COLO668 (cell line): ENCODE data around the gene SUSD4.
A peak's percentile ranks its signal among the peaks of the same experiment; 100 is the strongest.
"Not testable (repeated sequence)": the region's sequence is repeated elsewhere in the genome, so short reads cannot be mapped to it uniquely, and the experiment has no call there.

Experiments
- DNase-seq: peaks from one replicate; lab custom pipeline; 2025; ENCODE audit not compliant: unreplicated experiment; lab: John Stamatoyannopoulos, UW

SUSD4 gene

DNA sequence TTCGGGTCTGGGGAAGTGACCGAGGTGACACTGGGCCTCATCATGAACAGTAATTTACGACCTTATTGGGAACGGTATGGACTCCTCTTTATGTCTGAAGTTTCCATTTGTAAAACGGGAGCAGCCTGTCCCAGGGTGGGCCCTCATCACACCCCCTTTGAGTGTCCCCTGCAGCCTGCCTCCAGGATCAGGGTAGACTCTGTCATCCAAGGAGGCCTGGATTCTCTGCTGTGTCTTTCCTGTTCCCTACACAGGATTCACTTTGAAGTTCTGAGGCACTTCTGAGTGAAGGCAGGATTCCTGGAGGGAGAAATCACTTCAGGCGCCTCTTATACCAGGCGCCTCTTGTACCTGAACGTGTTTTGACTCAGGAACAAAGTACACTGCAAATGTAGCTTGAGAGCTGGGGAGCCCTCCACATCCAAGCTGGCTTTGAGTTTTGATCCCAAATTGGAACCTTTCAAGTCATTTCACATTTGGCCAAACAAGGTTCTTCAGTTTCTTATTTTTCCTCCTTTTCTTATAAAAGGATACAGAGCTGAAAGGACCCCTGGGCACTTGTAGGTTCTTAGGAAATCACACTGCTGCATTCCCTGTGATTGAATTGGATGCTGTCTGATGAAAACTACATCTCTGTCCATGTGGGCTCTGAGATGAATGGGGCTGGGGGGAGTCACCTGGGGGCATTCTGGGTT is 106.0 kb downstream of the SUSD4 start:
- no peak for DNase-seq

DNA sequence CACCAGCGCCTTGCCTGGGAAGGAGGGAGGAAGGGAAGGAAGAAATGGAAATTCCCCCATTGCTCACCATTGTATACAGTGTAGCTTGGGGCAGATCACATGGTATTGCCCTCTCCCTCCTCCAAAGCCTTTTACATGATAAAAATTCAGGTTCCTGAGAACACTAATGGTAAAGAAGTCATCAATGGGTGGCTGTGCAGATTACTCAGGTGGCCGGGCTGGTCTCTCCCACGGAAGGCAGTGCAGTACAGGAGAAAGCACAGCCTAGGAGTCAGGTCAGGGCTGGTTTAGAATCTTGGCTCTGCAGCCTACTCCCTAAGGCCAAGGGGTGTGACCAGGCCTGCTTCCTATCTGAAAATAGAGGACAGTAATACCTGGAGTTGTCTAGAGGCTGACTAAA is 107.9 kb downstream of the SUSD4 start:
- no peak for DNase-seq

DNA sequence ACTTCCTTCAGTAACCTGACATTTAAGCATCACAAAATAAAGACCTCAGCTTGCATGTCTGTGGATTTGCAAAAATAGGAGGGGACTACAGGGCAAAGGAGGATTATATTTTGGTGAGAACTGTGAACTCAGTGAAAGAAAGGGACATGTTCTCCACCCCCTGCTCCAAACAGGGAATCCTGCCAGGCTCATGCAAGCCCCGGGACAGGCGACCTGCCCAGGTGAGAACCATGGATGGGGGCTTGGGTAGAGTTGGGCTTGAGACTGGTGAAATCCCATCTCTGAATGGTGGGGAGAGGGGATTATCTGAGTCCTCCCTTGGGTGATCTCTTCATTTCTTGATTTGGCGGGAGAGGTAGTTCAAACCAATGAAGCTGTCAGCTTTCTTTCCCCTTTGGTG is 110.1 kb downstream of the SUSD4 start:
- no peak for DNase-seq

DNA sequence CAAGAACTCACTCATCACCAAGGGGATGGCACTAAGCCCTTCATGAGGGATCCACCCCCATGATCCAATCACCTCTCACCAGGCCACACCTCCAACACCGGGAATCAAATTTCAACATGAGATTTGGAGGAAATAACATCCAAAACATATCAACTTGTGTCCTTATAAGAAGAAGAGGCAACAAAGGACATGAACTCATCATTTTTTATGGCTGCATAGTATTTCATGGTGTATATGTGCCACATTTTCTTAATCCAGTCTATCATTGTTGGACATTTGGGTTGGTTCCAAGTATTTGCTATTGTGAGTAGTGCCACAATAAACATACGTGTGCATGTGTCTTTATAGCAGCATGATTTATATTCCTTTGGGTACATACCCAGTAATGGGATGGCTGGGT is 112.6 kb downstream of the SUSD4 start:
- DNase-seq, result not testable (repeated sequence)

DNA sequence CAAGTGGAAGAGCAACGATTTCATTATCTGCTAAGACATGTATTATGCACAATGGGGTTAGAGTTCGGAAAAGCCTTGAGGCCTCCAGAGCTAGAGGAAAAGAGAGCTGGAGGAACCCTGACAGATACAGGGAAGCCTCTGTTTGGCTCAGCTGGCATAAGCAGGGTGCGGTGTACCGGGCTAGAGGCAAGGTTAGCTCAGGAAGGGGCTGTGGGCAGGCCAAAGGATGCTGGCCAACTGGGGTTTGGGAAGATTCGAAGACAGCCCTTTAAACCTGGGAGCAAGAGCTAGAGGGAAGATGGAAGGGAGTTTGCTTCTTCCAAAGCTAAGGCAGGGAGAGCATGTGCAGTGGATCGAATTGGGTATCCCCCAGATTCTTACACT is 113.4 kb downstream of the SUSD4 start:
- DNase-seq, result no peak

DNA sequence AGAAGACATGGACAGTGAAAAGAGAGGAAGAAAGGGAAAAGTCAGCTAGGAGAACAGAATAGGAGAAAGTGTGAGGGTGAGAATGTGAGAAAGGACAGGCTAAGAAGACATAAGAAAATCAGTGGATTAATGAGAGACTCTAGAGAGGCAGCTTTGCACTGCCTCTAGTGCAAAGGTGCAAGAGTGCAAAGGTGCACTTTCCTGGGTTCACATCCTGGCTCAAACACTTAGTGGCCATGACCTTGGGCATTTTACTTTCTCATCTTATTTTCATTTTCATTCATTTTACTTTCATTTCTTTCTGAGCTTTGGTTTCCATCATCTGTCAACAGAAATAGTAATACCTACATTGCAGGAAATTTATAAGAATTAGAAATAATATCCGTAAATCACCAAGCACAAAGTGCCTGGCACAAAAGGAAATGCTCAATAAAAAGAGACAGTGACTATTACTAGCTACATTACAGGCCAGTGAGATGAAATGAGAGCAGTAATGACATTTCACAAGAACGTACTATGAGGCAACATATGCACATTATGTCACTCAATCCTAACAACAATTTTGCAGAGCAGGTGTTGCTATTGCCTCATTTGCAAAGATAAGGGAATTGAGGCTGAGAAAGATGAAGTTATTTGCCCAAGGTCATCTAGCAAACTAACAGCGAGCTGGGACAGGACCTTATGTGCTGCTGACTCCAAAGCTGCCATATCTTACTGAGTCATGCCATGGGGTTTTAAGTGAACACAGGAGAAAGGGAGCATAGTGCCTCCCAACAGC is 113.9 kb downstream of the SUSD4 start:
- no peak for DNase-seq

DNA sequence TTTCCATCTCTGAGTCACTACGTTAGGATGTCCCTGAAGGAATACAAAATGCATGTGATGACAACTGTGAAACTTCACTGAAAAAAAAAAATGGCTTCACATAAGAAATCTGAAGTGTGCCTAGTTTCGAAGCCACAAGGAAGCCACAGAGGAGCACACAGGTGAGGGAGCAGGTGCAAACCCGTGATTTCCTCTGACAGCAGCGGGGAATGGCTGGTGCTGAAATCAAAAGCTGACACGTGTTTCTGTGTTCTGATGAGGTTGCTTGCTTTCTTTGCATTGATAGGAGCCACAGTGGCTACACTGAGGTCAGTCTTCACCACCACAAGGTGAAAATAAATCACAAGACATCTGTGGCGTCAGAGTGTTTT is 115.2 kb downstream of the SUSD4 start:
- peak; percentile 78 for DNase-seq

DNA sequence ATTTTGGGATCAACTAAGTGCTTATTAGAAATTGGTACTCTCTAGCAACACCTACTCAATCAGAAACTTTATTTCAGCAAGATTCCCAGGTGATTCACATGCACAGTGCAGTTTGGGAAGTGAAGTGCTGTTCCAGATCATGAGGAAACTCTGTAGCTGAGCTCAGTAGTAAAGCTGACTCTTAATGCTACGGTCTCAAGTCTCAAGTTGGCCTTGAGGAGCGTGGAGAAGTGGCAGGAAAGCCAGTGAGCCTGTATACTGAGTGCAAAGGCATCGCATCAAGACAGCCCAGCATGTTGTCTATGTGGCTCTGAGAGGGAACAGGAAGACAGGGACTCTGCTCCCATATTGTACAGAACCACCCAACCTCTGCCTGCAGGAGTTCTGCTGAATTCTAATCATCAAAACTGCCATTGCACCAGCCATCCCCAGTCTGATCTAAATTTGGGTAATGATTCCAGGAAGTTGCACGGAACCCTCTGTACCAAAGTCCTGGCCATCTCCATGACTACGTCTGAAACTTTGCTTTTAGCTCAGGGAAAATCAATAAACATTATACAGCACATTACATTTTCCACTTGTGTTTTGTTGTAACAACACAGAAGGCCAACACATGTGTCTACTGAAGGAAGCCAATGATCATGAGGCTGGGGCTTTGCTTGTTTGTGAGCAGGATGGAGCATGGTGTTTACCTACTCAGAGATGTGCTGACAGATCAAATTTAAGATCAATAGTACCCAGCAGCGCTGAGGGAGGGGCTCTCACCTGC is 115.8 kb downstream of the SUSD4 start:
- no peak for DNase-seq

DNA sequence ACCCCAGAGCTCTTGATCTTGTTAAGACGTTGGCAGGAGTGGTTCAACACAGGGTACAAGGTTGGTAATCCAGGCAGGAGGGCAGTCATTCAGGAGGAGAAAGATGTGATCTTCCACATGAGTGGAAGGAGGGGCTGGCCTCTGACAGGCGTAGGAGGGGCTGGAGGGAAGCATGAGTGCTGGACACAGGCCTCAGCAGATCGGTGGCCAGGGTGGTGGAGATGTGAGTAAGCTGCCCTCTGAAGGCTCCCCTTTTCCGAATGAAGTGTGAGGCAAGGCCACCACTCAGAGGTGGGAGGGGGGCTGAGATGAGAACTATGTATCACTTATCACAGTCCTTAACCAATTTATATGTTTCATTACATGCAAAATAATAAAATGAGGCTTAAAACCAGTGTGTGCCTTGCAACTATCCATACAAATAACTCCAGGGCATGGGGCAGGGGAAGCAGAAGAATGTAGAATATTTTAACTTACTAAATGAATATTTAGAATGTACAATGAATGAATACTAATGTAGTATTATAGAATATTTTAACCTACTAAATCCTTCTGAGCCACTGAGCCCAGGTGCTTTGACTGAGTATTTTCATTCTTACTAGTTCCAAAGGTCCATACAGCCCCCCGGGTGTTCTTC is 117.4 kb downstream of the SUSD4 start:
- no peak for DNase-seq

DNA sequence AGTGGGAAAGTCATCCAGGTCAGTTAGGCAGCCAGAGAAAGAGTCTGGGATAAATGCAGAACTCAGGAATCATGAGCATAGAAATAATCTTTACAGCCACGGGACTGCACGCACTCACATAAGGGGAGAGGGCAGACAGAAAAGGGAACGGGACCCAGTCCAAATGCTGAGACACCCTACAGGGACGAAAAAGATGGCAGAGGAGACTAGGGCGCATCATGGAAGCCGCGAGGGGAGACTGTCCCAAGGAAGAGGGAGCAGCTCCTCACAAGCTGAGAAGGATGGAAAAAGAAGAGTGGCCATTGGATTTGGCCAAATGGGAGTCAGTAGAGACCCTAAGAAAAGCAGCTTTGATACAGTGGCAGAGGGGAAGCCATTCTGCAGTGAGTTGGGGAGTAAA is 118.0 kb downstream of the SUSD4 start:
- no peak for DNase-seq

DNA sequence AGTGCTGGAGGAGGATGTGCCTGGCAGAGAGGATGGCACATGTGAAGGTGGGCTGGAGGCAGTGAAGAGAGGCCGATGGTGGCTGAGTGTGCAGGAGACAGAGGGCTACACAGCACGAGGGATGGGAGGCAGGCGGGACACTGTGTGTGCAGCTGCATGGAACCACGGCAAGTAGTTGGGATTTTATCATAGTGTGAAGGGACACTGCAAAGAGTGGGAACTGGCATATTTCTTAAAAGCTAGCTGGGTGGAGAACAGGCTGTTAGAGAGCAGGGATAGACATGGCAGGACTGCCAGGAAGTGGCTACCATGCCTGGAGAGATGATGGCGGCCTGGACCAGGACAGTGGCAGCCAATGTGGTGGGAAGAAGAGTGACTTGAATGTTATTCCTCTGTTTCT is 118.6 kb downstream of the SUSD4 start:
- DNase-seq, result no peak

DNA sequence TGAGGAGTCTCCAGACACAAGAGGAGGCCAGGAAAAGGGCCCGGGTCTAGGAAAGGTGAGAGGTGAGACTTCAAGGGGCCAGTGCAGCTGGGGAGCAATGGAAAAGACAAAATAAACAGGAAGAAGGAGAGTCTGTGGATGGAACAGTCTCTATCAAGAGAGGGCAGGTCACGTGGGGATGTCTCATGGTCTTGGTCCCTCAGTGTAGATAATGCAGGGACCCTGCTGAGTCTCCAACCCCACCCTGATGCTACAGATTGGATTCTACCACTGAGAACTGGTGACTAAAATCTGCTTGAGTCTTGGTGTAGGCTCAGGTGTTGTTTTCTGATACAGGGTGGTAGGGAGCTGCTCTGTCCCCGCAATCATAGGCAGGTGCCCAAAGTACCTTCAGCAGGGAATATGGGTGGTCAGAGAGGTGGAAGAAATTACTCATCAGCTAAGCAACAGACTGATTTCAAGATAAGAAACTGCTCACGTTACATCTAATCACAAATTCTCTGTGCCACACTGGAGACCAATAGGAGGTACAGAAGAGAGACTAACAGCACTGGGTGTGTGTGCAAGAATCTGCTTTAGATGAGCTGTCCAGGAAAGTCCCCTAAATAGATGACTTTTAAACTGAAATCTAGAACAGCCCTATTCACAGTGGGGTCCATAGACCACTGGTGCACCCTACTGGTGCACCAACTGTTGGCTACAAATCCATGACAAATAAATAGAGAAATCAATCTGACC is 119.4 kb downstream of the SUSD4 start:
- no peak for DNase-seq

DNA sequence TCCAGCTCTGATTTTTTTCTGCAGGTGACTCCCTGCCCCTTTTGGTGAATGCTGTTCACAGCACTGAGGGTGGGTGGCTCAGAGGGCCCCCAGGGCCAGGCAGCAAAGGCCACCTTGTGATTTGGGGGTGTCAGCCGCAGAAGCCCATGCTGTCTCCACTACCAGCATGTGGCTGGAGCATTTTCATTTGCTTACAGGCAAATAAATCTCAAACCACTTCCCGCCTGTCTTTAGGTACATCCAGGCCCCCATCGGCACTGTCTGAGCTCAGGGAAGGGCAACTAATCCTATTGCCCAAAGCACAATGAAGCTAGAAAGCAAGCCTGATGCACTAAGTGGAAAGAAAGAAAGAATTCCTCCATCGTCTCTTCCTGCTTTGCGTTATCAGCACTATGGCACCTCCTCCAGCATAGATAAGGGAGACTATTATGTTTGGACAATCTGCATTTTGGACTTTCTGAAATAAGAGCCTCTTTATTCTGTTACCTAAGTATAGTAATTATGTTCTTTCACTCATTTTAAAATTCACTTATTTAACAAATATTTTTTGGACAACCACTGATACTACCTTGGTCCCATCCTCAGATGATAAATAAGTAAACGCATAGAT is 120.4 kb downstream of the SUSD4 start:
- DNase-seq, result no peak

DNA sequence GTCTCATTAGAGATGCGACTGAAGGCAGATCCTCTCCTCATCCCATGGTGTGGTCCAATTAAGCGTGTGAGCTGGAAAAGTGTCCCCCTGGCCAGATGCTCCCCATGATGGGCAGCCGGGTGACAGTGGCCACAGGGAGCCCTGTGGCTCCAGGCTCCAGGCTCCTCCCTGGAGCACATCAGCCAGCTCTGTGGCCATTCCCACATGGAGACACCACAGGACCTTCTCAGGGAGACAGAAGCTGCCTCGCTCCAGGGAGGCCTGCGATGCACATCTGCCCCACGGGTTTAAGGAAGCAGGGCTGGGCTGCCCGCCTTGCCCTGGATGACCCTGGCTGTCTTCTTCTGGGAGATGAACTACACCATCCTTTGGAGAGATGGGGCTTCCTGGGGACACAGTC is 121.0 kb downstream of the SUSD4 start:
- DNase-seq, result no peak

DNA sequence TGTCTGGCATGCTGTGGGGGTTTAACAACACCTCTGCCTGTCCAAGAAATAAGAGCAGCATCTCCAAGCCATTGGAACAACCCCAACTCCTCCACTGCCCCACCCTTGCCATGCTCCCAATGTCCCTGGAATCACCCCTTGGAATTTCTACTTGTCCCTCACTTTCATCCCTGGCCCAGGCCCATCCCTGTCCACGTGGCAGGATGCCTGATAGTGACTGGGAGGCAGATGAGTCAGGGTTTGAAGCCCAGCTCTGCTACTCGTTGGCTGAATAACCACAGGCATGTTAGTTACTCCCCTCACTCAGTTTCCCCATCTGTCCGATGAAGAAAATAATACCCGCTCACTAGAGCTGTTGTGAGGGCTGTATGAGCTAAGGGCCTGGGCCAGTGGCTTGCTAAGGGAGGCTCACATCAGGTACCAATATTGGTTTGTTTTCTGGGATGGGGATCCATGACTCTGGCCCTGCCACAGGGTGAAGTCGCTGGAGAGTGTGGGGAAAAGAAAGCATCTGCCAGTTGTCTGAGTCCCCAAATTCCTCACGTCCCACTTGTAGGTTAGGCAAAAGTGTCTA is 121.5 kb downstream of the SUSD4 start:
- DNase-seq, result no peak

DNA sequence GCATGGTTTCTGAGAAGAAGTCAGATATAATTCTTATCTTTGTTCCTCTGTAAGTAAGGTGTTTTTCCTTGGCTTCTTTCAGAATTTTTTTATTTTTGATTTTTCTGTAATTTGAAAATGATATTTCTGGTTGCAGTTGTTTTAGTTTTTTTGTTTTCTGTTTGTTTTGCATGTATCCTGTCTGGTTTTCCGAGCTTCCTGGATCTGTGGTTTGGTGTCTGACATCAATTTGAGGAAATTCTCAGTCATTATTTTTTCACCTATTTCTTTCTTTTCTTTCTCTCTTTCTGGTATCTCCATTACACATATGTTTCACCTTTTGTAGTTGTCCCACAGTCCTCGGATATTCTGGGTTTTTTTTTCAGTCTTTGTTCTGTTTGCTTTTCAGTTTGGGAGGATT is 123.9 kb downstream of the SUSD4 start:
- no peak for DNase-seq

DNA sequence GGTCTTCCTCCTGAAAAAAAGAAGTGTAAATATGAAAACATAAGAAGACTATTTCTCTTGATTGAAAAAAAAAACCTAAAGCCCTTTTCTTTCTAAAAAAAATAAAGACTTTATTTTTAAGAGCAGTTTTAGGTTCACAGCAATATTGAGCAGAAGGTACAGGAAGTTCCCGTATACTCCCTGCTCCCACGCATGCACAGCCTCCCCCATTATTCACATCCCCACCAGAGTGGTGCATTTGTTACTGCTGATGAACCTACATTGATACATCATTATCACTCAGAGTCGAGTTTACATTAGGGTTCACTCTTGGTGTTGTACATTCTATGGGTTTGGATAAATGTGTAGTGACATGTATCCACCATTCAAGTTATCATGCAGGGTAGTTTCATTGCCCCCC is 128.9 kb downstream of the SUSD4 start:
- no peak for DNase-seq

DNA sequence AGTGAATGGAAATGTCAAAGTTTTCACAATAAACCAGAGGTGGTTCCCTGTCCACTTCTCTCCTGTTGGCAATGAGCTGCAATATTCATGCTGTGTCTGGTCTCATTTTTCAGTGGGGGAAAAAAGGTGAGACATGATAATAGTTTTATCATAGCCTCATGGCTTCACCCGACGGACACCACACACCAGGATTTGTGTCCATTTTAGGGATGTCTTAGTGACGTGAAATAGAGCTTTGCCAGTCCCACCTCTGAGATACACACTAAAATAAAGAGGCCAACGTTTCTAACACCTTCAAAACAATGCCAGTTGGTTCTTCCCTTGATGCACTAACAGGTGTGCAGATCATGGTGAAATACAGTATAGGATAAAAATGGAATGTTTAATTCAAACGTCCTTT is 129.4 kb downstream of the SUSD4 start:
- no peak for DNase-seq

DNA sequence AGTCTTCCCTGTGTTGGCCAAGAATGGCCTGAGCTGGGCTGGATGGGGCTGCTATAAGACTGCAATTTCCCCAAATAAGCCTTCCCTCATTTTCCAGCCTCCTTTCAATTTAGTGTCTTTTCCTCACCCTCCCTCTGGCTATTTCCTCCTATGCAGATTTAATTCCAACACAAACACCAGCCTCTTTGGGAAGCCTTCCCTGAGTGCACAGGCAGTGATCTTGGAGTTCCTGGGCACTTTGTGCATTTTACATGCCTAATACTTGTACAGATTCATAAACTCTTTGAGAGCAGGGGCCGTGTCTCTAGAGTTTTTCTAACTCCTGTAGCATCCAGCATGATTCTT is 129.8 kb downstream of the SUSD4 start:
- DNase-seq, result no peak

DNA sequence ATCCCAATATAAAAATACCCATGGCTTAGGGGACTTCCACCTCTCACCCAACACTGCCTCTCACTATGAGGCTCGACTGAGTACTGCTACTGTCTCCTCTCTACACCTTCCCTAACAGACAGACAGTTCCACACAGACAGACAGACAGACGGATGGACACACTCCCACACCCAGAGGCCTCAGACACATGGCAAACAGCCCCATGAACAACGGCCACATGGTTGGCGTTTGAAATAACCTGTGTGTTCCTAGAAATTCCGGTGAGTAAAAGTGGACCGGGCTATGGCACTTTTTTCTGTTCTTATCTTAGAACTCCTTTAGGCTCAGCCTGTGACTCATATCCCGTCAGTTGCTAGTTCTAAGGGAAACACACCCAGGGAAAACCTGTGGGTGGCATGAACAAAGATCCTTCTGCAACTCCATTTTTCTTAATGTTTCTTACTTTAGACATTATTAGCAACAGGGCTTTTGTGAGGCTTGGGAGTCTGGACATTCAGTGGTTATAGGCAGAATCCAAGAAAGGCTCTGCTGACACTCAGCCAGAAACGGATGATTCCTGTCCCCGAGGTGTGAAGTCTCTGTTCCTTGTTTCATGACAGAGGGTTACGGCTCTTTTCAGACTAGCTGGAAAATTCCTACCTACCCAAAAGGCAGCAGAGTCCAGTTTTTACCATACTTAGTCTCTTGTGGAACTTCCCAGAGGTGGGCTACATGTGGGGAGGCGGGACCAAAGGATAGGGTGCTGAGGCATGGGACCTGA is 130.4 kb downstream of the SUSD4 start:
- DNase-seq, result no peak
